Measurements from ENCODE around the gene CCP110. TPM values are rescaled to one million over a fixed set of nuclear protein-coding genes. Genes with fewer than 3 reads are reported as not detected.

Gene CCP110
- total and polyA plus RNA-seq, 2 of the 13 experiments (the other 11 are each of a cell fraction or from before 2014, with no cell fraction given), result 10.0 to 11.1 TPM

GRCh38 chr16:19479302-19479721, 44.4 kb upstream of the CCP110 start (continued):
- TF ChIP-seq FOSL2 (CRISPR knock-in tag; IDR thresholded peaks at IDR 0.05) (peak; percentile 78), PAXIP1 (CRISPR knock-in tag; conservative IDR thresholded peaks at IDR 0.05) (peak; percentile 62), KDM1A (CRISPR knock-in tag; IDR thresholded peaks at IDR 0.05) (peak; percentile 74; the same call in 1 of the 2 replicates), RXRB (CRISPR knock-in tag; IDR thresholded peaks at IDR 0.05; ENCODE audit: borderline replicate concordance) (0 out of 2 replicates have a peak, but pooled peaks have one; percentile 29), CREM (IDR thresholded peaks at IDR 0.05) (peak; percentile 65), CREM (CRISPR knock-in tag; IDR thresholded peaks at IDR 0.05) (no peak), ZNF784 (CRISPR knock-in tag; IDR thresholded peaks at IDR 0.05; ENCODE audit: borderline replicate concordance) (0 out of 2 replicates have a peak, but pooled peaks have one; percentile 34), HDAC1 (CRISPR knock-in tag; IDR thresholded peaks at IDR 0.05) (0 out of 2 replicates have a peak, but pooled peaks have one; percentile 28), FOXA3 (CRISPR knock-in tag; IDR thresholded peaks at IDR 0.05) (peak; percentile 37; the same call in 1 of the 2 replicates), MBNL3 (CRISPR knock-in tag; conservative IDR thresholded peaks at IDR 0.05) (no peak), TFAP4 (IDR thresholded peaks at IDR 0.05; ENCODE audit: borderline replicate concordance, low read depth) (0 out of 2 replicates have a peak, but pooled peaks have one; percentile 32), ISL2 (CRISPR knock-in tag; IDR thresholded peaks at IDR 0.05) (peak; percentile 67), TEAD2 (CRISPR knock-in tag; IDR thresholded peaks at IDR 0.05) (no peak), ZNF12 (CRISPR knock-in tag; IDR thresholded peaks at IDR 0.05) (peak; percentile 54; the same call in 1 of the 2 replicates), ZNF362 (CRISPR knock-in tag; IDR thresholded peaks at IDR 0.05; ENCODE audit: borderline replicate concordance) (no peak), NCOA2 (CRISPR knock-in tag; IDR thresholded peaks at IDR 0.05) (peak; percentile 82), ZBTB10 (CRISPR knock-in tag; IDR thresholded peaks at IDR 0.05; ENCODE audit: borderline replicate concordance) (no peak), SMAD9 (CRISPR knock-in tag; IDR thresholded peaks at IDR 0.05) (0 out of 2 replicates have a peak, but pooled peaks have one; percentile 57), FOXP4 (CRISPR knock-in tag; IDR thresholded peaks at IDR 0.05) (peak; percentile 83)
